GM18858 (cell line): ENCODE data around the gene IP6K1.
"Not testable (repeated sequence)": the region's sequence is repeated elsewhere in the genome, so short reads cannot be mapped to it uniquely, and the experiment has no call there.

ENCODE experiments used
- ATAC-seq: cut with Tn5 transposase; IDR thresholded peaks from one replicate; pipeline ENCODE4 v1.9.1; 2021; ENCODE audit not compliant: unreplicated experiment

IP6K1 gene

DNA sequence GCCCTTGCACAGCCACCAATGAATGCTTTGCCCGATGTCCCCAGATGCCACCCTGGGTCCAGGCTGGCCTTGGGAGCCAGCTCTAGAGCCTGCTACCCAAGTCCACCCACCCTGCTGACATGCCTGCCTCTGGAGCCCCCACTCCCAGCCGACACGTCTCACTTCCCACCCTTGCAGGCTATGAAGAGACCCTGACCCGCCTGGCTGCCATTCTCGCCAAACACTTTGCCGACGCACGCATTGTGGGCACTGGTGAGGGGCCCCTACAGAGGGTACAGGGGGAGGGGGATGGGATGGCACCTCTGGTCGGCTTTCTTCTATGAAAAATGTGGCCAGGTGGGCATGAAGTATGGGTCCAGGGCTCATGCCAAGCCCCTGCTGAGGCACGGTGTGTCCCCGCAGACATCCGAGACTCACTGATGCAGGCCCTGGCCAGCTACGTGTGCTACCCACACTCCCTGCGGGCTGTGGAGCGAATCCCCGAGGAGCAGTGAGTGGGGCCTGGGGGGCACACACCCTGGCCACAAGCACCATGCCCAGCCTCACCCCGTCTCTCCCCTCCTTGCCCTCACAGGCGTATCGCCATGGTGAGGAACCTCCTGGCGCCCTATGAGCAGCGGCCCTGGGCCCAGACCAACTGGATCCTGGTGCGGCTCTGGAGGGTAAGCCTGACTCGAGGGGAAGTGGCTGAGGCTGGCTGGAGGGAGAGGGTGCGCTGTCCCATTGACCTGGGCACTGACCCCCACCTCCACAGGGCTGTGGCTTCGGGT lies 72.8 kb downstream of the IP6K1 start:
- ATAC-seq, result no peak

DNA sequence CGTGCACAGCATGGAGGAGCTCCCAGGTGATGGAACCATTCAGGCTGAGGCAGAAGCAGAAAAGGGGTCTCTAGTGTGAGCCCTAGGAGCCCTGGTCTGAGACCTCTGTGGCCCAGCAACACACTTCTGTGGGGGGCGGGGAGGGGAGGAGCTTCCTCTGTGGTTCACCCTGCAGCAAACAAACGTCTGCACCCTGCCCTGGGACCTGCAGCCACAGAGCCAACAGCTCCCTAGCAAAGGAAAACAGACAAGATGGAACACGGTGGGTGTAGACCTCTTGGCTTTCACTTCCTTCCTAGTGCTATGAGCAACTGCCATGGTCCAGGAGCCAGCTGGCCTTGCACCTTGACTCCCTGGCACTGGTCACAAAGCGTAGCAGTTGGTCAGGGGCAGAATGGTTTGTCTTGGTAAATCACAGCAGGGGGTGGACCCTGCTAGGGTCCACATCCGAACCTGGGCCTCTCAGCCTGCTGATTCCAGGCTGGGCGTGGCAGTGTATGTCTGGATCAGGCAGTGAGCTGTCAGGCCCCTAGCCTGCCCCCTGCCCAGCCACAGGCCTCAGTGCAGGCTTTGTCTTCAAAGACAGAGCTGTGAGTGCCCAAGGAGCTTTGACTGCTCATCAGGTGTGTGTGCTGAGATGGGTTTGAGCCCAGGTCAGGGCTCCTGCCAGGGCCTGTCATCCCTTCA lies 73.6 kb downstream of the IP6K1 start:
- ATAC-seq, result no peak

- ATAC-seq, result no peak
Measured at GRCh38 chr3:49712166-49712565, 74.2 kb downstream of the IP6K1 start.

GRCh38 chr3:49711489-49711888 lies 74.9 kb downstream of the IP6K1 start:
- ATAC-seq, result no peak

DNA sequence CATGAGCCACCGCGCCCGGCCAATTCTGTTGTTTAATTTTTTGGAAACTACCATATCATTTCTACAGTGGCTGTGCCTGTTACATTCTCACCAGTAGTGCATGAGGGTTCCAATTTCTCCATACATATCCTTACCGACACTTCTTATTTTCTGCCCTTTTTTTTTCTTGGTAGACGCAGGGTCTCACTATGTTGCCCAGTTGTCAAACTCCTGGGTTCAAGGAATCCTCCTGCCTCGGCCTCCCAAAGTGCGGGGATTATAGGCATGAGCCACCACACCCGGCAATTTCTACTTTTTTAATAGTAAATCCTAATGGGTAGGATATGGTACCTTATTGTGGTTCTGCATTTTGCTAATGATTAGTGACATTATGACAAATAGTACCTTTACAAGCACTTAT lies 76.5 kb downstream of the IP6K1 start:
- no peak for ATAC-seq

GRCh38 chr3:49707113-49707480 lies 79.2 kb downstream of the IP6K1 start:
- no peak for ATAC-seq

- no peak for ATAC-seq
Measured at GRCh38 chr3:49706456-49707112, 79.8 kb downstream of the IP6K1 start.

GRCh38 chr3:49705390-49705960 lies 80.9 kb downstream of the IP6K1 start:
- no peak for ATAC-seq

DNA sequence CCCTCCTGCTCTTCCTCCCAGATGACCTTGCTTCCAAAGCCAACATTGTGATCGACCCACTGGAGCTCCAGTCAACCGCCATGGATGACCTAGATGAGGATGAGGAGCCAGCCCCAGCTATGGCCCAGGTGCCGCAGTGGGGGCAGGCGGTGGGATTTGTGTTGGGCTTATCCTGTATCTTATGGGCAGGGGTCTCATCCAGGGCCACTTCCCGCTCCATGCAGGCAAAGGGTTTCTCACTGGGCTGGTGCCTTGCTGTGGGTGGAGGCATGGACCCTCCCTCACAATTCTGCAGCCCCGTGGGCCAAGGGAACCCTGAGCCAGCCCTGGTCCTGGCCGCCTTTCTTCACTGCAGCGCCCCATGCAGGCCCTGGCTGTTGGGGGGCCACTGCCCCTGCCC lies 81.7 kb downstream of the IP6K1 start:
- no peak for ATAC-seq

DNA sequence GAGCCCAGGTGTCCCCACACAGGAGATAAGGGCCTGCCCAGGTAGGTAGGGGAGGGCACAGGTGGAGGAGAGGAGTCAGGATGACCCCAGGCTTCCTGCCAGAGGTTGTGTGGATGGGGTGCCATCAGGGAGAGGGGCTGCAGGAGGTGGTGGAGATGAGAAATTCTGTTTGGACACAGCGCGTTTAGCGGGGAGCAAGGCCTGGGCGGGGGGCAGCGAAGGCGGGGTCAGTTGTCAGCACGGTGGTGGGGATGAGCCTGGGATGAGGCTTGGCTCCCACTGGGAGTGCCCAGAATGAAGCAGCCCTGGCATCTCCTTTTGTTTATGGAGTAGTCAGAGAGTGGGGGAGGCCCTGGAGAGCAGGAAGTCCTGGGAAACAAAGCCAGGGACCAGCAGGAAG lies 82.4 kb downstream of the IP6K1 start:
- no peak for ATAC-seq

DNA sequence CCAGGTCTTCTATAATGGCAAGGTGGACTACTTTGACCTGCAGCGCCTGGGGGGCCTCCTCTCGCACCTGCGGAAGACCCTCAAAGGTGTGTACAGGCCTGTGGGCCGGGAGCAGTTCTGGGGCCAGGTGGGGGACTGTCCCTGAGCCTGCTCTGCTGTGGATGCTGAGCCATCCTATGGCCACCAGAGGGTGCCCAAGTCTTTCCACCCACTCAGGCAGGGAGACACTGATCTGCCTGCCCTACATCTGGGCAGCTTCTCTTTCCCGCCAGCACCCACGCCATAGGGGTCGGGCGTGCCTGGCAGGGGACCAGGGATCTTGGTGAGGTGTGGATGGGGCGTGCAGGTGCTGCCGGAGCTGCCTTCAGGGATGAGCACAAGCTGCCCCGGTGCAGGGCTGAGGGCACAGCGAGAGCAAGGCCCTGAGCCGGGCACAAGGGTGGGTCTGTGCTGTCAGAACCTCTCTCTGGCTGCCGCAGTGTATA lies 82.9 kb downstream of the IP6K1 start:
- peak; percentile 77 for ATAC-seq

- ATAC-seq, result no peak
Measured at GRCh38 chr3:49702672-49703071, 83.7 kb downstream of the IP6K1 start.

- no peak for ATAC-seq
Measured at GRCh38 chr3:49701388-49702077, 84.8 kb downstream of the IP6K1 start.

GRCh38 chr3:49700453-49701128 lies 85.8 kb downstream of the IP6K1 start:
- ATAC-seq, result no peak

DNA sequence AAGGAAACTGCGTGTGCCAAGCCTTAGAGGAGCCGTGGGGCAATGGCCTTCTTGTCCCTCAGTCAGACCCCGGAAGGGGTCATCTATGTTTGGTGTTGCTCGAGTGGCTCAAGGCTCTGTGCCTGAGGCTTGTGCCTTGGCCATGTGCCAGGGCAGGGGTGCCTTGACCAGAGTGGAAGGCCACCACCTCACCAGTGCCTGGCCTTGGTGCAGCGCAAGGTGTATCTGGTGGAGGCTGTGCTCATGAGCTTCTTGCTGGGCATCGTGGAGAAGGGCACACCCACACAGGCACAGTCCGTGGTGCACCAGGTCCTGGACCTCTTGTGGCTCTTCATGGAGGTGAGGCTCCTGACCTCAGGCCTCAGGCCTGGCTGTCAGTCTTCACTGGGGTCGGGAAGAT lies 86.3 kb downstream of the IP6K1 start:
- ATAC-seq, result no peak

DNA sequence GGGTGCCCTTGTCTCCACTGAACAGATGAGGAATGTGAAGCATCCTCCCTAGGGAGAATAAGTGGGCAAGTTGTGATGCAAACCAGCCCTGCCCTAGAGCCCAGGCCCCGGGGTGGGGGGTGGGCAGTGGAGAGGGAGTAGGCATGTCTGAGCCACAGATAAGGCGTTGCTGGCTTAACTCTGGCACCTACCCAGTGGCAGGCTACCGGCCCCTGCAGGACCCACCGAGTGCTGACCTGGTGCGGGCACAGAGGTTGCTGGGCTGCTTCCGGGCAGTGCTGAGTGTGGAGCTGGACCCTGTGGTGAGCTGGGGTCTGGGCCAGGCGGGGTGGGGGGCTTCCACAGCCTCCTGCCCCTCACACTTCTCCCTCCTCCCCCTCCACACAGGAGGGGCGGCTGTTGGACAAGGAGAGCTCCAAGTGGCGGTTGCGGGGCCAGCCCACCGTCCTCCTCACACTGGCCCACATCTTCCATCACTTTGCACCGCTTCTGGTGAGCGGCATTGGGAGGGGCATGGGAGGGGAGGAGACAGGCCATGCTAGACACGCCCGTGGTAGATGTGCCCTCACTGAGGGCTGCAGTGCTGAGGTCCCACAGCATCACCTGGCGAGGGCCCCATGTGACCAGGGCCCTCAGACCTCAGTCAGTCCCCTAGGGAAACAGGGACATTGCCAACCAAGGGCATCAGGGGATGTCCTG lies 86.9 kb downstream of the IP6K1 start:
- ATAC-seq, result no peak

DNA sequence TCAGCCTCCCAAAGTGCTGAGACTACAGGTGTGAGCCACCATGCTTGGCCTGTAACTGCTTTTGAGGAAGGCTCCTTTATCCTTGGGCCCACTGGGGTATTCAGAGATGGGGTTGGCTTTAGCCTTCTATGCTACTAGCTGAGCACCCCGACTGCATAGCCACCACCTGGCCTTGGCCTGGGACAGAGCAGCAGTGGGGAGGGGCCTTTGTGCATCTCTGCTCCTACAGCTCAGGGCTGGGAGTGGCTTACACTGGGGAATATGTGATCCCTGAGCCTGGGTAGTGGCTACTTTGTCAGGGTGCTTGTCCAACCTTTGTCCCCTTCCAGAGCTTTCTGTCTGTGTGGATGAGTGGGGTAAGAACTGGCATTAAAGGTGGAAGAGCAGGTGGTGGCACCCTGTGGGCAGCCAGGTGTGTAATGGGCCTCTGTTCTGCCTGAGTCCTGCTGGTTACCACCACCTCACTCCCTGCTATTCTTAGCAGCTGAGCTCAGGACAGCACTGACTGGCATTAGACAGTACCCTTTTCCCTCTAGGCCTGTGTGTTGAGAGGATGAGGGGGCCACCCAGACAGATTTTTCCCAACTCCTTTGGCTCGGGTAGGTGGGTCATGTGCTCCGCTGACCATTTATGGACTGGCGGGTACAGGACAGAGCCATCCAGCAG lies 90.9 kb downstream of the IP6K1 start:
- not testable (repeated sequence) for ATAC-seq

GRCh38 chr3:49694409-49695070 lies 91.8 kb downstream of the IP6K1 start:
- ATAC-seq, result not testable (repeated sequence)

- ATAC-seq, result not testable (repeated sequence)
Measured at GRCh38 chr3:49691481-49691880, 94.9 kb downstream of the IP6K1 start.
